GM12875 (cell line): ENCODE measurements around the gene DEXI.

Experiments
- H3K4me3 ChIP-seq: one replicate; pipeline ENCODE4 v1.5.1; 2011; ENCODE audit warnings: low read depth, low read length, control low read depth
- CTCF ChIP-seq: IDR thresholded peaks from 2 replicates; pipeline ENCODE4 v1.5.1; 2011; ENCODE audit warnings: low read depth, mild to moderate bottlenecking, control low read depth, inconsistent platforms, low read length, moderate library complexity, borderline replicate concordance; ENCODE audit not compliant: insufficient read depth

Gene DEXI

GRCh38 chr16:10896723-10897122 lies 45.5 kb downstream of the DEXI start:
- H3K4me3 ChIP-seq, result no peak overlapping the region
- TF ChIP-seq CTCF, result no peak

GRCh38 chr16:10896165-10896564 lies 46.1 kb downstream of the DEXI start:
- no peak overlapping the region for H3K4me3 ChIP-seq
- no peak for TF ChIP-seq CTCF

GRCh38 chr16:10895053-10895946 lies 47.0 kb downstream of the DEXI start:
- no peak for TF ChIP-seq CTCF
- no peak overlapping the region for H3K4me3 ChIP-seq

- H3K4me3 ChIP-seq, result no peak overlapping the region
- 0 out of 2 replicates have a peak, but pooled peaks have one; percentile 22 for TF ChIP-seq CTCF
Observed at GRCh38 chr16:10892782-10893318, 49.4 kb downstream of the DEXI start.

GRCh38 chr16:10889855-10890254 lies 52.4 kb downstream of the DEXI start:
- no peak for TF ChIP-seq CTCF
- H3K4me3 ChIP-seq, result no peak overlapping the region

GRCh38 chr16:10888320-10888937 lies 53.8 kb downstream of the DEXI start:
- no peak for TF ChIP-seq CTCF
- peak overlapping the region; percentile 34 for H3K4me3 ChIP-seq
